NCI-H1092 treated with DMSO at 0.1 percent for 48 hours (cell line): ENCODE data around the gene AGAP3.

Experiments
- DNase-seq: peaks from one replicate; lab custom pipeline; 2025; lab: John Stamatoyannopoulos, UW

Gene AGAP3

DNA sequence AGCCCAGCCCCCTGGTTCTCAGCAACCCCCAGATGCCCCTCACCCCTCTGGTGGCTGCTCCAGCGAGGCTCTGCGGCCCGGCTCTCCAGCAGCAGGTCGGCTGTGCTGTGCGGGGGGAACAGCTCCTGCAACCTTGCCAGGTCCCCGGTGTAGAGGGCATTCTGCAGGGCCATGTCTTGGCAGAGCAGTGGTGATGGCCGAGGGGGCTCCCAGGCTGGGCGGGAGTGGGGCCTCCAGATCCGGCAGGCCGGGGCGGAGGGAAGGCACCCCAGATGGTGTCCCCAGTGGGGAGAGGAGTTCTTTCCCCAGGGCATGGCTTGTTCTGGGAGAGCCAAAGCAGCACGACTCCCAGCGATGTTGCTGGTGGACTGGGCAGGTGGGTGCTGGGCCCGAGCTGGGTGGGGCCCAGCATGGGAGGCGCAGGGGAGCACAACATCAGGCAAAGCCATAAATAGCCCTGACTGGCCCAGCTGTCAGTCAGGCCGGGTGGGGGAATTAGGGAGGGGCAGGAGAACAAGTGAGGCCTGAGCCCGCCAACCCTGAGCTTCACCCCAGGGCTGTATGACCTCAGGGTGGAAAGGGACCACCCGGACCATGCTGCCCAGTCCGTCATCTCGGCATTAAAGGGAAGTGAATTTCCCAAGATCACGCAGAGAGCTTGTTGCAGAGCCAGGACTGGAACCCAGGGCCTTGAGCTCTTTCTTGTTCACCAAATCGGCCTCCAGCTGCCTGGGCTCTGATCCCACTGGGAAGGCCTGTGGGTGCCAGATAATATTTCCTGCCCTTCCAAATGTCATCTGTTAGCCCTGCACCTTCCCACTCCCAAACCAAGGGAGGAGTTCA, 101.4 kb downstream of the AGAP3 start:
- no peak for DNase-seq

DNA sequence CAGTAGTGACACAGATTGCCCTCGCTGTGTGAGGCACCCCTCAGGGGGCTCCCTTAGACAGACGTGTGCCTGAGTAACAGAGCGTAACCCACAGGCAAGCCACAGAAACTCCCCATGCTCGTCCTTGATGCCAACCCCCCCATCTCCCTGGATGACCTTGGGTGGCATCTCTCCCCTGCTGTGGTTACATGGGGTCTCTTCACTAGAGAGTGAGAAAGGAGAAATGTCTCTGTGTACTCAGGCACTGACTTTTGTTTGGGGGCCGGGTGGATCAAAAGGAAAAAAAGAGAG, 101.9 kb downstream of the AGAP3 start:
- no peak for DNase-seq

DNA sequence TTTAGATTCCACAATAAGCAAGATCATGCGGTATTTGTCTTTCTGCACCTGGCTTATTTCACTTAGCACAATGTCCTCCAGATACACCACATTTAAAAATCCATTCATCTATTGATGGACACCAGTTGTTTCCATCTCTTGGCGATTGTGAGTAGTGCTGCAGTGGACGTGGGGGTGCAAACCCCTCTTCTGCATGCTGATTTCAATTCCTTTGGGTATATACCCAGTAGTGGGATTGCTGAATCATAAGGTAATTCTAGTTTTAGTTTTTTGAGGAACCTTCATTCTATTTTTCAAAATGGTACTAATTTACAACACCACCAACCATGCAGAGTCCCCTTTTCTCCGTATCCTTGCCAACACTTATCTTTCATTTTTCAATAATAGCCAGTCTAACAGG, 102.8 kb downstream of the AGAP3 start:
- DNase-seq, result no peak

DNA sequence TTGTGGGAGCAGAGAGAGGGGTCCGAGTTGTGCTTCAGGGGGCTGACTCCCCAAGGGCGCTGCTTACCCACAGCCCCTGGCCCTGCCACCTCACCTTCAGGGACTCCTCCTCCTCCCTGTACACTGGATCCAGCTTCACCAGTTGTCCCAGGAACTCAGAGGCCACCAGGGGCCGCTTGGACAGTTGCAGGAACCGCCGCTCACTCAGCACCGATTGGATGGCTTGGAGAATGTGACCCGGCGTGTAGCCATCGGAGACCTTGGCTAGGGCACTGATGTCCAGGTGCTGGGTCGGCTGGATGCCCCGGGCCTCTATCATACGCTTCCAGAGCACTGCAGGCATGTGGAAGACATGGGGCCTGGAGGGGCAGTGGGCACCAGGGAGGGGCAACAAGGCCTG, 105.3 kb downstream of the AGAP3 start:
- DNase-seq, result no peak

DNA sequence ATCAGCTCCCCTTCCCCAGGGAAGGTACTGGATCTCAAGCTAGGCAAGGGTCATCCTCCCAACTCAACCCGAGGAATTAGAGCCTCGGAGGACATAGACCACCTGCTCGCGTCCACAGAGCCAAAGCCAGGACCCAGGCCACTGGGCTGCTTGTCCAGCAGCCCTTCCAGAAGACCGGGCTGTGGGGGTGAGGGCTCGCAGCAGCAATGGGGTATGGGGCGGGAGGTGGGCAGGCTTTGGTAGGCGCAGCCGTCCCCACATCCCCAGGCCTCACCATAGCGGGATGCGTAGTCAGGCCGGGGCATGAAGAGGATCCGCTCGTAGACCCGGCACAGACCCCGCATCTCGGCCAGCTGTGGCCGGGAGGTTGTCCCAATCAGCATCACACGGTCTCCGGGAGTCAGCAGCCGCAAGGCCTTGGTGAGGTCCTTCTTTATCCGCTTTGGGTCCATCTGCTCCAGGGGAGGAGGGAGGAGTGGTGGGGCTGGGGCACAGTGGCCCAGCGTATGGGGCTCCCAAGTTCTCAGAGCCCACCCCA, 105.8 kb downstream of the AGAP3 start:
- DNase-seq, result no peak

DNA sequence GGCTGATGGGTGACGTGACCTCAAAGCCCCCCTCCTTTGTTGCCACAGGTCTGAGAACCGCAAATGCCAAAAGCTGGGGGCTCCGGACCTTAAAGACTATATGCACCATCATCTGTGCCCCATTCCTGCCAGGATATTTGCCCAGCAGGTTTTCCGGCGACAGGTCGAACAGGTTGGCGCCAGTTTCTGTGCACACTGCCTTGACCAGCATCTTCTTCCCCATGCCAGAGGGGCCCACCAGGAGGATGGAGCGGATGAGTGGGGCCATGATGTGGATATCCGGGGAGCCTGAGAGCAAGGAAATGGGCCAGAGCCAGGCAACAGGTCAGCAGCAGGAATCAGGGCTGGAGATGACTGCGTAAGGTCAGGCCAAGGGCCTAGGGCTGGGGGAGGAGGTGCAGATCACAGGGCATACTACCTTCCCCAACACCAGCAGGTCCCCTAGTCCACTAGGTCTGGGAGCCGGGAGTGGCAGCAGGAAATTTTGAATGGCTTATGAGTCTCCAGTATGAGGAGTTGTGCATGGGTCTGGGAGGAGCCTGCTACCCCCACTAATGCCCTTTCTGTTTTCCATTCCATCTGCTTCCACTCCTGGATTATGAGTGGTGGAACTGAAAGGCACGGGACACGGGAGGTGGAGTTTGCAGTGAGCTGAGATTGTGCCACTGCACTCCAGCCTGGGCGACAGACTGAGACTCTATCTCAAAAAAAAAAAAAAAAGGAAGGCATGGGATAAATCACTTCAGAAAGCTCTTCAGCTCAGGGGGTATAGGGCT, 107.1 kb downstream of the AGAP3 start:
- no peak for DNase-seq
